H9 (cell line): ENCODE data around the gene MAP2K1. TPM values are rescaled to one million over a fixed set of nuclear protein-coding genes. Genes with fewer than 3 reads are reported as not detected.

Experiments
- DNase-seq: peaks from one replicate; pipeline ENCODE4 v3.0.0-alpha.2; 2017
- H2AFZ ChIP-seq: one replicate; pipeline ENCODE4 v1.6.1; 2013; ENCODE audit warnings: mild to moderate bottlenecking, low read length, control low read depth, moderate library complexity
- H2AK5ac ChIP-seq: 2 replicates; pipeline ENCODE4 v1.6.1; 2013; ENCODE audit warnings: low read length, control low read depth, mixed read lengths; ENCODE audit not compliant: insufficient read length
- H2BK120ac ChIP-seq: one replicate; pipeline ENCODE4 v1.6.1; 2013; ENCODE audit warnings: low read depth, mild to moderate bottlenecking, low read length, control low read depth, inconsistent platforms; ENCODE audit not compliant: poor library complexity, severe bottlenecking
- H2BK12ac ChIP-seq: 2 replicates; pipeline ENCODE4 v1.6.1; 2013; ENCODE audit warnings: low read length, control low read depth, mixed read lengths, low read depth; ENCODE audit not compliant: insufficient read length
- H2BK15ac ChIP-seq: 2 replicates; pipeline ENCODE4 v1.6.1; 2013; ENCODE audit warnings: low read depth, low read length, control low read depth
- H2BK20ac ChIP-seq: one replicate; pipeline ENCODE4 v1.6.1; 2013; ENCODE audit warnings: low read depth, mild to moderate bottlenecking, low read length, control low read depth, inconsistent platforms; ENCODE audit not compliant: poor library complexity, severe bottlenecking
- H2BK5ac ChIP-seq: 2 replicates; pipeline ENCODE4 v1.6.1; 2013; ENCODE audit warnings: low read length, control low read depth, mixed read lengths; ENCODE audit not compliant: insufficient read length
- H3K14ac ChIP-seq: 2 replicates; pipeline ENCODE4 v1.6.1; 2013; ENCODE audit warnings: low read length, control low read depth; ENCODE audit not compliant: insufficient read depth
- H3K18ac ChIP-seq: 2 replicates; pipeline ENCODE4 v1.6.1; 2013; ENCODE audit warnings: low read depth, mild to moderate bottlenecking, mixed read lengths, low read length, control low read depth; ENCODE audit not compliant: insufficient read length
- H3K23ac ChIP-seq: 2 replicates; pipeline ENCODE4 v1.6.1; 2013; ENCODE audit warnings: low read length, control low read depth, mixed read lengths, low read depth; ENCODE audit not compliant: insufficient read length
- H3K23me2 ChIP-seq: 2 replicates; pipeline ENCODE4 v1.6.1; 2013; ENCODE audit warnings: low read depth, mild to moderate bottlenecking, mixed read lengths, low read length, control low read depth; ENCODE audit not compliant: insufficient read length, poor library complexity, severe bottlenecking
- H3K27ac ChIP-seq: 2 replicates; pipeline ENCODE4 v1.5.1; 2013; ENCODE audit warnings: low read length, control low read depth, mixed read lengths, low read depth; ENCODE audit not compliant: insufficient read length
- H3K27me3 ChIP-seq: 2 replicates; pipeline ENCODE4 v1.6.1; 2013; ENCODE audit warnings: low read length, control low read depth, inconsistent platforms; ENCODE audit not compliant: insufficient read depth
- H3K4ac ChIP-seq: 2 replicates; pipeline ENCODE4 v1.6.1; 2013; ENCODE audit warnings: low read depth, mild to moderate bottlenecking, control low read depth, inconsistent platforms, low read length, moderate library complexity
- H3K4me1 ChIP-seq: 2 replicates; pipeline ENCODE4 v1.6.1; 2013; ENCODE audit warnings: low read length, control low read depth, inconsistent platforms; ENCODE audit not compliant: insufficient read depth
- H3K4me2 ChIP-seq: 2 replicates; pipeline ENCODE4 v1.6.1; 2013; ENCODE audit warnings: low read length, control low read depth, mixed read lengths; ENCODE audit not compliant: insufficient read length, insufficient read depth
- H3K56ac ChIP-seq: 2 replicates; pipeline ENCODE4 v1.6.1; 2013; ENCODE audit warnings: low read depth, mild to moderate bottlenecking, mixed read lengths, low read length, control low read depth; ENCODE audit not compliant: insufficient read length
- H3K79me1 ChIP-seq: 2 replicates; pipeline ENCODE4 v1.6.1; 2013; ENCODE audit warnings: low read depth, mild to moderate bottlenecking, moderate library complexity, low read length, control low read depth, inconsistent platforms; ENCODE audit not compliant: insufficient read depth, poor library complexity, severe bottlenecking
- H3K79me2 ChIP-seq: 2 replicates; pipeline ENCODE4 v1.6.1; 2013; ENCODE audit warnings: low read length, control low read depth, inconsistent platforms; ENCODE audit not compliant: insufficient read depth
- H3K9ac ChIP-seq: 2 replicates; pipeline ENCODE4 v1.6.1; 2013; ENCODE audit warnings: low read length, control low read depth, mixed read lengths; ENCODE audit not compliant: insufficient read length; ENCODE audit errors: extremely low read depth
- H3K9me3 ChIP-seq: one replicate; pipeline ENCODE4 v1.6.1; 2013; ENCODE audit warnings: low read depth, low read length, inconsistent platforms; ENCODE audit not compliant: control insufficient read depth
- H3T11ph ChIP-seq: one replicate; pipeline ENCODE4 v1.6.1; 2013; ENCODE audit warnings: mild to moderate bottlenecking, low read length, control low read depth, inconsistent platforms
- H4K20me1 ChIP-seq: one replicate; pipeline ENCODE4 v1.6.1; 2013; ENCODE audit not compliant: control insufficient read depth, insufficient read length, insufficient read depth
- H4K5ac ChIP-seq: 2 replicates; pipeline ENCODE4 v1.6.1; 2013; ENCODE audit warnings: low read depth, mild to moderate bottlenecking, mixed read lengths, low read length, control low read depth; ENCODE audit not compliant: insufficient read length
- H4K8ac ChIP-seq: replicated peaks from 2 replicates; pipeline ENCODE4 v1.6.1; 2013; ENCODE audit warnings: low read length, control low read depth, mixed read lengths, low read depth; ENCODE audit not compliant: insufficient read length
- H4K91ac ChIP-seq: 2 replicates; pipeline ENCODE4 v1.6.1; 2013; ENCODE audit warnings: low read depth, mild to moderate bottlenecking, moderate library complexity, mixed read lengths, low read length, control low read depth; ENCODE audit not compliant: insufficient read length
- H3K27ac Mint-ChIP-seq, 3 experiments: 2 replicates in 2 of 3; 3 replicates in 1 of 3; pipeline ENCODE4 v1.8.0; 2020 to 2021; ENCODE audit warnings: mixed read lengths in 3 of 3, mild to moderate bottlenecking in 1 of 3, moderate library complexity in 1 of 3
- H3K27me3 Mint-ChIP-seq: 2 replicates; pipeline ENCODE4 v1.8.0; 2021; ENCODE audit warnings: low read depth, mild to moderate bottlenecking, moderate library complexity, mixed read lengths
- H3K36me3 Mint-ChIP-seq, 3 experiments: 2 replicates in 2 of 3; 3 replicates in 1 of 3; pipeline ENCODE4 v1.8.0; 2020 to 2021; ENCODE audit warnings: low read depth in 3 of 3, mixed read lengths in 3 of 3; ENCODE audit not compliant: insufficient read depth in 1 of 3
- H3K4me1 Mint-ChIP-seq, 2 experiments: 2 replicates each; pipeline ENCODE4 v1.8.0; 2020; ENCODE audit warnings: mixed read lengths in 2 of 2
- H3K4me3 Mint-ChIP-seq, 2 experiments: 2 replicates in 1 of 2; 3 replicates in 1 of 2; pipeline ENCODE4 v1.8.0; 2020 to 2021; ENCODE audit warnings: mild to moderate bottlenecking in 2 of 2, mixed read lengths in 2 of 2, moderate library complexity in 1 of 2
- H3K9me3 Mint-ChIP-seq, 2 experiments: 2 replicates in 1 of 2; 3 replicates in 1 of 2; pipeline ENCODE4 v1.8.0; 2020; ENCODE audit warnings: mild to moderate bottlenecking in 2 of 2, mixed read lengths in 2 of 2, moderate library complexity in 1 of 2
- CTCF ChIP-seq: fragments of 200-600 bp; sonication (generic); conservative IDR thresholded peaks from 3 replicates; pipeline ENCODE4 v1.8.0; 2021; ENCODE audit warnings: antibody characterized with exemption, mild to moderate bottlenecking
- WGBS: extraction: QIAGEN DNeasy Blood & Tissue Kit; methylation state at CpG from one replicate; pipeline ENCODE4 v1.1.7; 2013; ENCODE audit warnings: missing lambda C conversion rate, low lambda C conversion rate, mixed read lengths; ENCODE audit not compliant: insufficient read length; ENCODE audit errors: extremely low coverage; 5-methylcytosine and 5-hydroxymethylcytosine counted together
- total RNA-seq: library from RNA; stranded (reverse); gene quantifications from 2 replicates; pipeline ENCODE4 v1.2.1, GENCODE V29; 2021

MAP2K1 gene
- total RNA-seq, 1 experiment from 2014 or later, result 50.8 TPM

- no peaks in the 10 kb centered on the region for H3K27me3 ChIP-seq
- no peak overlapping the region for H3K9ac ChIP-seq
- Mint-ChIP-seq H3K27me3 (no peaks in the 10 kb centered on the region), H3K36me3 (no peaks in the 10 kb centered on the region; a peak in 1 of 7 replicates), H3K4me1 (peaks cover 4 to 7% of the 10 kb centered on the region in 2 experiments), H3K9me3 (no peaks in the 10 kb centered on the region), H3K4me3 (no peak overlapping the region), H3K27ac (no peak overlapping the region)
- no peak overlapping the region for H3K14ac ChIP-seq
- no peak overlapping the region for H3K4ac ChIP-seq
- H4K20me1 ChIP-seq, result no peaks in the 10 kb centered on the region
- no peak for DNase-seq
- H2AK5ac ChIP-seq, result no peak overlapping the region
- no peak overlapping the region for H3K56ac ChIP-seq
- H2BK12ac ChIP-seq, result no peak overlapping the region
- H2BK15ac ChIP-seq, result no peak overlapping the region
- H2AFZ ChIP-seq, result no peak overlapping the region
- no peaks in the 10 kb centered on the region for H3K23me2 ChIP-seq
- no peak overlapping the region for H4K91ac ChIP-seq
- H2BK120ac ChIP-seq, result no peak overlapping the region
- H2BK20ac ChIP-seq, result no peak overlapping the region
- H4K8ac ChIP-seq, result no peak overlapping the region
- no CpG with 5 or more reads among the region's 3 CpGs for WGBS
- no peak overlapping the region for H3T11ph ChIP-seq
- no peak overlapping the region for H3K27ac ChIP-seq
- H3K79me2 ChIP-seq, result no peaks in the 10 kb centered on the region
- no peaks in the 10 kb centered on the region for H3K79me1 ChIP-seq
- H3K4me1 ChIP-seq, result no peaks in the 10 kb centered on the region; the same call in 1 of the 2 replicates
- H3K18ac ChIP-seq, result no peak overlapping the region
- H4K5ac ChIP-seq, result no peak overlapping the region
- TF ChIP-seq CTCF, result no peak
- no peak overlapping the region for H3K23ac ChIP-seq
- H3K9me3 ChIP-seq, result no peaks in the 10 kb centered on the region
- H2BK5ac ChIP-seq, result no peak overlapping the region
- no peak overlapping the region for H3K4me2 ChIP-seq
These were observed 21.7 kb upstream of the MAP2K1 start for GRCh38 chr15:66364944-66365528.
